HL-60 (cell line): ENCODE measurements around the gene SPATA7.

Experiments
- DNase-seq, 2 experiments: peaks; one replicate each; pipeline ENCODE4 v3.0.0-alpha.2; 2010 to 2020; ENCODE audit warnings: low read depth in 1 of 2, low spot score in 1 of 2
- H3K27ac ChIP-seq: fragments of 250-450 bp; sonication (Bioruptor Pico); replicated peaks from 2 replicates; pipeline ENCODE4 v1.5.1; 2020; ENCODE audit warnings: mild to moderate bottlenecking, moderate library complexity
- H3K27me3 ChIP-seq: fragments of 250-450 bp; sonication (Bioruptor Pico); 2 replicates; pipeline ENCODE4 v1.5.1; 2021; ENCODE audit warnings: mild to moderate bottlenecking, moderate library complexity; ENCODE audit not compliant: insufficient read depth, poor library complexity, severe bottlenecking
- H3K4me3 ChIP-seq: replicated peaks from 2 replicates; pipeline ENCODE4 v1.5.1; 2011; ENCODE audit warnings: mild to moderate bottlenecking, control low read depth, low read length; ENCODE audit not compliant: insufficient read depth
- GABPA ChIP-seq: IDR thresholded peaks from 2 replicates; pipeline ENCODE4 v1.6.1; 2012; ENCODE audit warnings: low read depth
- POLR2AphosphoS5 ChIP-seq: IDR thresholded peaks from 2 replicates; pipeline ENCODE4 v1.6.1; 2012; ENCODE audit warnings: low read depth
- SPI1 ChIP-seq: IDR thresholded peaks from 2 replicates; pipeline ENCODE4 v1.6.1; 2012; ENCODE audit warnings: low read depth, mild to moderate bottlenecking, borderline replicate concordance
- TF ChIP-seq, protein P1 (sequence below): IDR thresholded peaks from 2 replicates; pipeline ENCODE4 v1.6.1; 2012; ENCODE audit warnings: low read depth; ENCODE audit not compliant: insufficient replicate concordance
- TF ChIP-seq, protein P2 (sequence below): IDR thresholded peaks from one replicate; pipeline ENCODE4 v1.5.1; 2011; ENCODE audit warnings: low read length, control low read depth, inconsistent platforms; ENCODE audit not compliant: insufficient read depth

Gene SPATA7

DNA sequence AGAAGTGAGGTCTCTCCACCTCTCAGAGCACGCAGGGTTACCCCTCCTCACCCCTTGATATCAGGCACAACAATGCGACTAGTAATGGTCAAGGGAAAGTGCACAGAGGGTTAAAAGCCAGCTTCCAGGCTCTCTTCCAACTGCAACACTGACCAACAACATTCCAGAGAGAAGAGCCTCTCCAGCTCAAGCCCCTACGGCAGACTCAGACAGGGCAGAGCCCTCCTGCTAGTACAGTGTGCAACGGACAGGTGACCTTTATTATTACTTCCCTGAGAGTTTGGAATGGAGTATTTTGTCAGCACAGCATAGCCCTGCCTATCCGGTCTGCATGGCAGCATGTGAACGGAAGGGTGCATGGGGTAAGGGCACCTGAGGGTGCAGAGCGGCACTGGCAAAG is 96.3 kb downstream of the SPATA7 start:
- Histone ChIP-seq H3K27ac (no peak overlapping the region), H3K27me3 (no peaks in the 10 kb centered on the region), H3K4me3 (no peak overlapping the region)
- no peak for DNase-seq
- TF ChIP-seq POLR2AphosphoS5: no peak
- TF ChIP-seq, protein P1, sequence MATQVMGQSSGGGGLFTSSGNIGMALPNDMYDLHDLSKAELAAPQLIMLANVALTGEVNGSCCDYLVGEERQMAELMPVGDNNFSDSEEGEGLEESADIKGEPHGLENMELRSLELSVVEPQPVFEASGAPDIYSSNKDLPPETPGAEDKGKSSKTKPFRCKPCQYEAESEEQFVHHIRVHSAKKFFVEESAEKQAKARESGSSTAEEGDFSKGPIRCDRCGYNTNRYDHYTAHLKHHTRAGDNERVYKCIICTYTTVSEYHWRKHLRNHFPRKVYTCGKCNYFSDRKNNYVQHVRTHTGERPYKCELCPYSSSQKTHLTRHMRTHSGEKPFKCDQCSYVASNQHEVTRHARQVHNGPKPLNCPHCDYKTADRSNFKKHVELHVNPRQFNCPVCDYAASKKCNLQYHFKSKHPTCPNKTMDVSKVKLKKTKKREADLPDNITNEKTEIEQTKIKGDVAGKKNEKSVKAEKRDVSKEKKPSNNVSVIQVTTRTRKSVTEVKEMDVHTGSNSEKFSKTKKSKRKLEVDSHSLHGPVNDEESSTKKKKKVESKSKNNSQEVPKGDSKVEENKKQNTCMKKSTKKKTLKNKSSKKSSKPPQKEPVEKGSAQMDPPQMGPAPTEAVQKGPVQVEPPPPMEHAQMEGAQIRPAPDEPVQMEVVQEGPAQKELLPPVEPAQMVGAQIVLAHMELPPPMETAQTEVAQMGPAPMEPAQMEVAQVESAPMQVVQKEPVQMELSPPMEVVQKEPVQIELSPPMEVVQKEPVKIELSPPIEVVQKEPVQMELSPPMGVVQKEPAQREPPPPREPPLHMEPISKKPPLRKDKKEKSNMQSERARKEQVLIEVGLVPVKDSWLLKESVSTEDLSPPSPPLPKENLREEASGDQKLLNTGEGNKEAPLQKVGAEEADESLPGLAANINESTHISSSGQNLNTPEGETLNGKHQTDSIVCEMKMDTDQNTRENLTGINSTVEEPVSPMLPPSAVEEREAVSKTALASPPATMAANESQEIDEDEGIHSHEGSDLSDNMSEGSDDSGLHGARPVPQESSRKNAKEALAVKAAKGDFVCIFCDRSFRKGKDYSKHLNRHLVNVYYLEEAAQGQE: no peak
- TF ChIP-seq SPI1: no peak
- TF ChIP-seq, protein P2, sequence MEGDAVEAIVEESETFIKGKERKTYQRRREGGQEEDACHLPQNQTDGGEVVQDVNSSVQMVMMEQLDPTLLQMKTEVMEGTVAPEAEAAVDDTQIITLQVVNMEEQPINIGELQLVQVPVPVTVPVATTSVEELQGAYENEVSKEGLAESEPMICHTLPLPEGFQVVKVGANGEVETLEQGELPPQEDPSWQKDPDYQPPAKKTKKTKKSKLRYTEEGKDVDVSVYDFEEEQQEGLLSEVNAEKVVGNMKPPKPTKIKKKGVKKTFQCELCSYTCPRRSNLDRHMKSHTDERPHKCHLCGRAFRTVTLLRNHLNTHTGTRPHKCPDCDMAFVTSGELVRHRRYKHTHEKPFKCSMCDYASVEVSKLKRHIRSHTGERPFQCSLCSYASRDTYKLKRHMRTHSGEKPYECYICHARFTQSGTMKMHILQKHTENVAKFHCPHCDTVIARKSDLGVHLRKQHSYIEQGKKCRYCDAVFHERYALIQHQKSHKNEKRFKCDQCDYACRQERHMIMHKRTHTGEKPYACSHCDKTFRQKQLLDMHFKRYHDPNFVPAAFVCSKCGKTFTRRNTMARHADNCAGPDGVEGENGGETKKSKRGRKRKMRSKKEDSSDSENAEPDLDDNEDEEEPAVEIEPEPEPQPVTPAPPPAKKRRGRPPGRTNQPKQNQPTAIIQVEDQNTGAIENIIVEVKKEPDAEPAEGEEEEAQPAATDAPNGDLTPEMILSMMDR: no peak
- TF ChIP-seq GABPA: no peak

DNA sequence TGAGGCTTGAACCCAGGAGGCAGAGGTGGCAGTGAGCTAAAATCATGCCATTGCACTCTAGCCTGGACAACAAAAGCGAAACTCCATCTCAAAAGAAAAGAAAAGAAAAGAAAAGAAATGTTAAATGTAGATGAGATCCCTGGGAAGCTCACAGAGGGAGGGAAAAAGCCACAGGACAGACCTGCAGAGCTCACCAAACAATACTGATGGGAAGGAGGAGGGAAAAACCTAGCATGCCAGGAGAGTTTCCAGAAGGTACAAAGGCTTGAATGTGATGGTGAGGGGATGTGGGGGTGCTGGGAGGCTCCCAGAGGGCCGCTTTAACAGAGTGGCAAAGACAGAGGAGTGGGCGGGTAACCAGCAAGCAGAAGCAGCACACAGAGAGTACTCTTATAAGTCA is 97.1 kb downstream of the SPATA7 start:
- Histone ChIP-seq H3K27ac (no peak overlapping the region), H3K4me3 (no peak overlapping the region), H3K27me3 (no peaks in the 10 kb centered on the region)
- TF ChIP-seq GABPA (no peak), POLR2AphosphoS5 (no peak), SPI1 (no peak)
- TF ChIP-seq, protein P1: no peak
- TF ChIP-seq, protein P2: no peak
- no peak for DNase-seq
